NCI-H1092 treated with DMSO at 0.1 percent for 48 hours (cell line): Measurements from ENCODE around the gene GNAO1.

Source experiments
- DNase-seq: peaks from one replicate; lab custom pipeline; 2025; lab: John Stamatoyannopoulos, UW

Gene GNAO1

DNA sequence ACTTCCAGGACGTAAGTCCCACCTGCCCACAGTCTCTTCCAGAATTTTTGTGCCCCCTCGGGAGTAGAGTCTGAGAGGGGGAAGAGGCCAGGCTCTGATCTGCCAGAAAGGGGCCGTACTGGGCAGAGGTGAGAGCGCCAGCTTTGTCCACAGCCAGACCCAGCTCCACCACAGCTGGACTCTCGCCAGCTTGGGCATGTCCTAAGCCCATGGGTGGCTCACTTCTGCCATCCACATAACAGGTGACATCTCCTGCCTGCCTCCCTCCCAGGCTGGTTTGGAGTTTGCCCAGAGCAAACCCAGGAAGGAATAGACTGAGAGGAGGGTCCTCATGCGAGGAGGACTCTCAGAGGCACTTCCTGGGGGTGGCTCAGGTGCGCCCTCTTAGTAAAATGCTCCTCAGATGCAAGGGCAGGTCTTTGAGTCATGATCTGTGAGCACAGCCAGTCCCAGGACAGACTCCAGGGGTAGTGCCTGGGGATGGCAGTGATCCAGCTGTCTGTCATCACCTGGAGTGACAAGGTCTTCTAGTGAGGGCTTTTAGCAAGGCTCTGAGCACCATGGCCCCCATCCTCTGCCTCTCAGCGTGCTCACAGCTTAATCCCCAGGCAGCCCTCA, 144.9 kb downstream of the GNAO1 start:
- no peak for DNase-seq

DNA sequence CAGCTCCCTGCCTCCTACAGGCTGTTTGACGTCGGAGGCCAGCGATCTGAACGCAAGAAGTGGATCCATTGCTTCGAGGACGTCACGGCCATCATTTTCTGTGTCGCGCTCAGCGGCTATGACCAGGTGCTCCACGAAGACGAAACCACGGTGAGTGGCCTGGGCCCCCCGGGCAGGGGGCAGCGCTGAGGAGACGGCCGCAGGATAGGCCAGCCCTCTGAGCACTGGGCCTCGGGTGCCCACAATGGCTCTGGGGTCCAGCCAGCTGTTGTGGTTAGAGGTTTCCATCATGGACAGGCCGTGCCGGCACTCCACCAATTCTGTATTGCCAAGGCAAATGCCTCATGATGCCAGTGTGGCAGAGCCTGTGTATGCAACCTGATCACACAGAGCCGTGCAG, 145.4 kb downstream of the GNAO1 start:
- DNase-seq = no peak

DNA sequence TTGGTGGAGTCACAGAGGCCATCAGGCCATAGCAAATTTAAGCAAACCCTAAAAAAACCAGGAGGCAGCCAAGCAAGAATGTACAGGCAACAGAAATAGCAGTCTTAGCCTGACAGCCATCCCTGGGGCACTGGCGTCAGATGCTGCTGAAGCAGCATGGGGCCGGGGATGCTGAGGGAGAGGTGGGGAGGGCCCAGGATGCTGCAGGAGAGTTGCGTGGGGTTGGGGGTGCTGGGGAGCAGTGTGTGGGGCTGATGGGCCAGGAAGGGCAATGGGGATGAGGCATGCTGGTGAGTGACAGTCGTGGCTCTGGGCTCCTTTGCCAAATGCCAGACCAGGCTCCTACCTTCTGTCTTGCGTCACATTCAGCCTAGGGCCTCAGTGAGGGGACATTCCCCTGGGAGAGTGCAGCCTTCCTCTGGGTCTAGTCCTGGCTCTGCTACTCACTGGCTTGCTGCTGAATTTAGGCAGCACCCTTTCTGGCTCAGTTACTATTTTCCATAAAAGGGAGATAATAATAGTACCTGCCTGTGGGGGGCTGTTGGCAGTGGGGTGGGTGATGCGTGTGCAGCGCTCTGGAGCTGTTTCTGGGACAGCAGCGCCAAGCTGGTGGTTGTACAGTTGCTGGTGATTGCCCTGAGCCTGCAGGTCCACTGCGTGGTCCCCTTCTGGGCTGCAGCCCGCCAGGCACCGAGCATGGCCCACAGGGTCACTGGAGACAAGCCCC, 146.0 kb downstream of the GNAO1 start:
- DNase-seq = no peak

DNA sequence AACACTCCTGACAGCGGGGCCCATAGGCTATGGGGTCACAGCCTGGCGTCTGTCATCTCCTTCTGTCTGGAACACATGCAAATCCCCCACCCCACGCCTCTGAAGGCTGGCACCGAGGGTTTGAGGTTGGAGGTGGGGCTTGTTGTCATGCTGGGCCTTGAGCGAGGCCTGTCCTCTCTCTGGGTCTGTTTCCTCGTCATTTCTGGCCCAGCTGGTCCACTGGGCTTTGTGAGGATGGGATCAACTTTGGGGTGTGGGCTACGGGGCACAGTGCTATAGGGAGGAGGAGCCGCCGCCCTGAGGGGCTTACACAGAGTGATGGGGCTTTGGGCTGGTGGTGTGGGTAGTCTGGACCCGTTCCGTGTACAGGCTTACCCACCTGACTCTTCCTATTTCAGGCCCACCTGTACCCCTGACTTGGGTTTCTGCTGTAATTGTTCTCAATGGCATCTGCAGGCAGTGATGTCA, 146.6 kb downstream of the GNAO1 start:
- DNase-seq = no peak

DNA sequence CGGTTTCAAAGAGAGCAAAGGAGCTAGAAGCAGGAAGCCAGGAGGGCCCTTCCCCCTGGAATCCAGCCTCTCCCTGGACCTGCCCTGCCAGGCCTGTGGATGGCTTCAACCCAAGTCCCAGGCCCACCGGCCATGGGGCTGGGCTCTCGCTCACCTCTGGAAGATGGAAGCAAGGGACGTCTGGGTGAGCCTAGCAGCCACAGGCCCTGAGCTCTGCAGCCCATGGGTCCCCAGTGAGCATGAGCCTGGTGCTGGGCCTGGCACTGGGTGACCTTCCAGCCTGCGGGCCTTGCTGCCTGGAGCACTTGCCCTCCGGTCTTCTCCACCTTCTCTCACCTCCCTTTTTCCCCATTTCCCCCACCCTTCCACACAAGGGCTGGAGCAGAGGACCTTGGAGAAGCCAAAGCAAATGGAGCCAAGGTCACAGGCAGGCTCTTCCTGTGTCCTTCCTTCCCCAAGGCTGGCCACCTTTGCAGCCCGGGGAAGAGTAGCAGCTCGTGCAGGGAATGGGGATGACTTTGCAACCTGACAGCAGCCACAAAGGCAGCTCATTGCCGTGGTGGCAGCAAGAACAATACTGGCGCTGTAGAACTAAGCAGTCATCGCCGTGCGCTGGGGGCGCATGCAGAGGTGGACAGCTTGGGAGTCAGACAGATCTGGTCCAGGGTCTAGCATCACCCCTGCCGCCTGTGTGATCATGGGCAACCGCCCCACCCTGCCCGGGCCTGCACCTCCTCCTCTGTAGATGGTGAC, 147.5 kb downstream of the GNAO1 start:
- DNase-seq = no peak

DNA sequence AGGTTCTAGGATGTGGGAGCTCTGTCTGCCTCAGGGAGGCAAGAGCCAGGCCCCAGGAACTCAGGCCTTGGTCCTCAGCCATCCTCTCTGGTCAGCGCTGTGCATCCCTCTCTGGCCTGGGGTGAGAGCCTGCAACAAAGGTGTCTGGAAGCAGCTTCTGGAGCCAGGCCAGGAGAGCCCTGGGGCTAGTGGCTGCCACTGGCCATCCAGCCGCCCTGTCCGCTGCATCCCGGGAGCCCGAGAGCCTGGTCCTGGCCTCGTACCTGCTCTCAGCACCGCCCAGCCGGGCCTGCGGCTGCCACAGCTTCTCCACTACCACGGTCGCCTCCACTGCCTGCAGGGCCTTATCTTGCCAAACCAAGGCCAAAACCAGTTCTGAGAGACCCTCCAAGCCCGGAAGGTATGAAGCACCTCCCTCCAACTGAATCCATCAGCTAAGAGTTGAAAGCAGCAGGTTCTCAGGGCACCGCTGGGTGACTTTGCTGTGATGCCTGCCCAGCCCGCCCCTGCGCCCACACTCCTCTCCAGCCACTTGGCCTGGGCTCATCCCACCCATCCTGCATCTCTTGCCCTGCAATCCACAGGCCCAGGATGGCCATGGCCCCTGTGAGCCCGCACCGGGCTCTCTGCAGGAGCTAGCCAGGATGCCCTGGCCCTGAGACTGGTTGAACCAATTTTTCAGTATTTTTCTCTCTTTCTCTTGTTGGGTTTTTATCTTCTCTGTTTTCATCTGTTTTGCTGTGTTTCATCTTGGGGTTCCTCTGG, 148.3 kb downstream of the GNAO1 start:
- DNase-seq = no peak

DNA sequence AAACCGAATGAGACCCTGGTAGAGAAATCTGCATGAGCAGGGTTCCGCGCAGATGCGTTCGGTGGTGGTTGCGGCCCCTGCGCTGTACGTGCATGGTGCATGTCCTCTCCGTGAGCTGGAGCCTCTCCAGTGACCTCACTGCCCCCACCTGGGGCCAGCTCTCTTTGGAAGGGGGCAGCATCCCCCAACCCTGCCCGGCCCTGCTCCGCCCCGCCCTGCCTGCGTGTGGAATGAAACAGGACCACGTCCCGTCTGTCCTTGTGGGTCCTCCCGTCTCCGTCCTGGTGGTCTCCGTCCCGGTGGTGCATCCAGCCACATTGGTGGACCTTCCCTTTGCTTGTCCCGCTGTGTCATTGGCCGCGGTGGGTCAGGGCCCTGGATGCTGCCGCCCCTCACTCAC, 149.1 kb downstream of the GNAO1 start:
- DNase-seq = no peak

DNA sequence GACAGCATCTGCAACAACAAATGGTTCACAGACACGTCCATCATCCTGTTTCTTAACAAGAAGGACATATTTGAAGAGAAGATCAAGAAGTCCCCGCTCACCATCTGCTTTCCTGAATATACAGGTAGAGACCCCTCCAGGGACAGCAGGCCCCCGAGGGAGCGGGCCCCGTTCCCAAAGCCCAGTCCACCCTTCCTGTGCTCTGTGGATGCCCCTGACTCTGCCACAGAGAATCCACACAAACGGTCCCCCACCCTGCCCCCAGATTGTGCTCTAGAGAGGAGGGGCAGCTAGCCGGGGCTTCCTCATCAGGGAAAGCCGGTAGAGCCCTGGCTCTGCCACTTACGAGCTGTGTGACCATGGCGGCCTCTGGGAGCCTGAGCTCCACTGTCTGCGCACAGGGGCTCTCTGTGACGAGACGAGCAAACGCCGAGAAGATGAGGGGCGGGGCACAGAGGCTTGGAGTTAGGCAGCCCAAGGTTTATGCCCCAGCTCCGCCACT, 149.6 kb downstream of the GNAO1 start:
- no peak for DNase-seq

DNA sequence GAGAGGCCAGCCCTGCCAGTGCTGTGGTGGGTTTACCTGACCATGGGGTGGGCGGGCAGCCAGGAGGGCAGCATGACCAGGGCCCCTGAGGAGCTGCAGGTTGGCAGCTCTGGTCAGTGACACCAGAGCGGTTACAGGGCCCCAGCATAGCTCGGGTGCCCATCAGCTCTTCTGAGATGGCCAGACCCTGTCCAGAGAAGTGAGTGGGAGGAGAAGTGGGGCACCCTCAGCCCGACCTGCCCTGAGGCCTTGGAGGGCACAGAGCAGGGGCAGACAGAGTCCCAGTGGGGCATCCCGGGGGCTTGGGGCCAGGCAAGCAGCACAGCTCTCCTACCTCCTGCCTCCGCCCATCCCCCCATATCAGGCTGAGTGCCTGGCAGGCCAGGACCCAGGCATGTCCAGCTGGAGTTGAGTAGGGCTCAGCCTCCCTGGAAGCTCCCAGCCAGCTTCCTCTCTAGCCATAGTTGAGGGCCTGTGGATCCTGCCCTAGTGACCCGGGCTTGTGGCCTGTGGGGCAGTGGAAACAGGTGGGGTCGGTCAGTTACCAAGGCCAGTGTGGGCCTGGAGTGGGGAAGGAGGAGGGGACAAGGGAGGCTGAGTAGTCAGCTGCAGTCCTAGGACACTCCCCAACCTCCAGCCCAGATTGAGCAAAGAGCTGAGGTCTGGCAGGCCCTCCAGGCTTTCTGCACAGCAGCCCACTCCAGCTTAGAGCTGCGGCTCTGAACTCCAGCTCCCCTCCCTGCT, 150.5 kb downstream of the GNAO1 start:
- DNase-seq = no peak

DNA sequence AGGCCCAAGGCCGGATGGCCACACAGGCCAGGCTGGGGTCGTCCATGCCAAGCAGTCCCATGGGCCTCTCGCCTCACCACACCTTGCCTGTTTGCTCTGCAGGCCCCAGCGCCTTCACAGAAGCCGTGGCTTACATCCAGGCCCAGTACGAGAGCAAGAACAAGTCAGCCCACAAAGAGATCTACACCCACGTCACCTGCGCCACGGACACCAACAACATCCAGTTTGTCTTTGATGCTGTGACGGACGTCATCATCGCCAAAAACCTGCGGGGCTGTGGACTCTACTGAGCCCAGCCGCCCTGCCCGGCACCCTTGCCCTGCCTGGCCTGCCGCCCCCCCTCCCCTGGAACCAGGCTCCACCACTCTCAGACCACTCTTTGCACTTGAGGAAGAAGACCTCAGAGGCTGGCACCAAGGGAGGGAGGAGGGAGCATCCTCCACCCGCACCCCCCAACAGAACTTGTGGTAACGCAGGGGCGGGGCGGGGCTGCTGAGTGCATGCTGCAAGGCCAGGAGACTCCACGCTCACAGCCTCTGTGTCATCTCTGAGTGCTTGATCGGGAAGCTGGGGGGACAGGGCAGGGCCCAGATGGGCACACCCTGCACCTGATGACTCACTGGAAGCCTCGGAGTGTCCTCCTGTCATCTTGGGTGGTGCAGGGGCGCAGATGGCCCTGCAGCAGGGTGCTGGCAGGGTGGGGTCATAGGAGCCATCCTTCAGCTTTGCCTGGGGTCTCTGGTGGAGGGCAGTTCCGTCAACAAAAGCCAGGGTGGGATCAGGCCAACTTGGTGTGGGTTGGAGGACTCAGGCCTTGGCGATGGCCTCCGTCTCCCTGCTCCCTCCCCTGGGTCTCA, 152.6 kb downstream of the GNAO1 start:
- DNase-seq = no peak

DNA sequence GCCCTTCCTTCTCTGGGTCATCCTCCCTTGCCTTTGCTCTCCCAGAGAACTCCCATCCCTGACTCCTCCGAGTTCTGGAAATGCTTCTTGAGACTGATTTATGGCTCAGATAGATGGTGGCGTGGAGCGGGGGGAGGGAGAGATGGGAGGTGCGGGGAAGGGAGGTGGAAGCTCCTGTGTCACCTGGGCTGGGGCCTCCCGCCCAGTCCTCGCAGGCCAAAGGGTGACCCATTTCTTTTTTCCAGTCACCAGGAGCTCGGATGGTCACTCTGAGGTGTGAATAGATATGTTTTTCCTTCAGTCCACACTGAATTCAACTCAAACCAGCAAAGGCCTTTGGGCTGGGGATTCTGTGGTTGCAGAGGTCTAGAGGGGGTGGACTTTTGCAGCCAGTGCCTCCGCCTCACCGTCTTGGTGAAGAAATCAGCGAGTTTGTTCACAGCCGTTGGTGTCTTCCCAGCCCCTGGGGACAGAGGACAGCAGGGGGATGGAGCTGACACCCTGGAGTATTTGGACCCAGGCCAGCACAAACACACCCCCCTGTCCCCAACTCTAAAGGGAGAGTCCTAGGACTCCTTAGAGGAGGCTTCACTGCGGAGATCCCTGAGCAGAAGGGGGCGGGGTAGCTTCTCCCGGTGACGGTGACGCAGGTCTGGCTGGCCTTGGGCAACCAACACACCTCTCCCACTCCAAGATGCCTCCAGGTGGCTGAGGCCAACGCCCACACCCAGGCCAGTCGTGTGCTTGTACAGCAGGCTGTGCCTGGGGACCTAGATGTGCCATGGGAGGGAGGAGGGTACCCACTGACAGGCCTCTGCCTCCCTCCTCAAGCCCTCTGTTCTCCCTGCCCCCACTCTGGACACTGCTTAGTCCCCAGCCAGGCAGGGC, 153.5 kb downstream of the GNAO1 start:
- no peak for DNase-seq

DNA sequence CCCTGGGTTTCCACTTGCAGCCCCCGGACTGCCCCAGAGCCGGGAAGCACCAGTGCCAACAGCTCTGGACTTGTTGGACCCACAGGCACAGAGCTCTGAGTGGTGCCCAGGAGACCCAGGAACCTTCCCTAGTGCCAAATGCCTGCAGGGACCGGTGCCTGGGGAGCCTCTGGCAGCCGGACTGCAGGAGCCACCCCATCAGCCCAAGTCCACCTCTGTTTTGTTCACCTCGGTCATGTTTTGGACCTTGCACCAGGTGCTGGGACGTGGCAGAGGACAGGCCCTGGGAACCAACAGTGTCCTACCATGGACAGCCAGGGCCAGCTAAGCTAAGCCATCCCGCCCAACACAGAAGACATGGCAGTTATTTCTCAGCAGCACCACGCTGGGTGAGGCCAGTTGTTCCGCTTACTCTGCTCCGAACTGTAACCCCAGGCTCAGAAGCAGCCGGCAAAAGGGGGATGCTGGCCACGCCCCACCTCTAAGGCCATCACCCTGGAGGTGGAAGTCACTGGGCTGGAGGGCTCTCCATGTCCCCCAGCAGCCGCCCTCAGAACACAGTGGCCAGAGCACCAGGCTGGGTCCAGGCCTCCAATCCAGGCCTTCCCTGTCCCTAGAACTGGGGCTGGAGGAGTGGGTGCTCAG, 154.2 kb downstream of the GNAO1 start:
- no peak for DNase-seq

DNA sequence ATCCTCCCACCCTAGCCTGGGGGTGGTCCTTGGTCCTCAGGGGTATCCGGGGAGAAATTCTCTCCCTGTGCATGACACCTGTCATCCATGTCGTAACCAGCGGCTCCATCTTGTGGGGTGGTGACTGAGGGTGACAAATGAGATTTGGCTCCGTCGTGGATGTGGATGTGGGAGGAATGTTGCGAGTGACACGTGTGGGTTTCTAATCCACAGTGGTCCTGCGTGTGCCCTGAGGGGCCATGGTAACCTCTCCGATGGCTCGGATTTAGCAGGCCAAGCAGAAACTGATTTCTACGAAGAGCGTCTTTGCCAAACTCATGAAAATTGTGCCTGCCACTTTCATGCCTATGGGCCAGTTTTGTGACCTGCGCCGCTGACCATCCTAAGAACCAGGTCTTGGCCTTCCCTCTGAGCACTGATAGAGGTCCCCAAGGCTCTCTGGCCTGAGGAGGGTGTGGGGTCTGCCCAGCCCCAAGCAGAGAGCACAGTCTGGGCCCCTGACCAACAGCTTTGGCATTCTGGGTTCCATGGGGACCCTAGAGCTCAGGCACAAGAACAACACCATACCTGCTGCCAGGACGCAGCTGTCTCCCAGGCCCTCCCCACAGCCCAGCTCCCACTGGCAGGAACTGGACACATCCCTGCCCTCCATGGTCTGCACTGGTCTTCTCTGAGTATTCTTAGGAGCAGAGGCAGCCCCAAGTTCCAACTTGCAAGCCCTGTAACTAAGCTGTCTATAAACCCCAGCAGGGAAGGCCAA, 155.0 kb downstream of the GNAO1 start:
- no peak for DNase-seq

DNA sequence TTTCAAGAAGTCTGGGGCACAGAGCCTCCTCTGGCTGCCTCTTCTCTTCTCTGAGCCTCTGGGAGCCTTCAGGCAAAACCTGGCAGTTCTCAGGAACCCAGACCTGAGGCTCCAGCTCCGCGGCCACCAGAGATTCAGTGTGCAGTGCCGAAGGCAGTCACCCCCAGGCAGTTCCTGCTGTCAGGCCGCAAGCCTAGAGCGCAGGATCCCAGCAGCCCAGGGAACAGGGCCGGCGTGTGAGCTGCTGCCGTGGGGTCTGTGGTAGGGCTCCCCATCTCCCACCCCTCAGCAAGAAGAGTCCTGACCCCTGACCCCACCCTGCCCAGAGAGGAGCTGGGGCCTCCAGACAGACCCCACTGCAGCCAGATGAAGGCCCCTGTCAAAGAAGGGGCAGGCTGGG, 155.9 kb downstream of the GNAO1 start:
- no peak for DNase-seq

DNA sequence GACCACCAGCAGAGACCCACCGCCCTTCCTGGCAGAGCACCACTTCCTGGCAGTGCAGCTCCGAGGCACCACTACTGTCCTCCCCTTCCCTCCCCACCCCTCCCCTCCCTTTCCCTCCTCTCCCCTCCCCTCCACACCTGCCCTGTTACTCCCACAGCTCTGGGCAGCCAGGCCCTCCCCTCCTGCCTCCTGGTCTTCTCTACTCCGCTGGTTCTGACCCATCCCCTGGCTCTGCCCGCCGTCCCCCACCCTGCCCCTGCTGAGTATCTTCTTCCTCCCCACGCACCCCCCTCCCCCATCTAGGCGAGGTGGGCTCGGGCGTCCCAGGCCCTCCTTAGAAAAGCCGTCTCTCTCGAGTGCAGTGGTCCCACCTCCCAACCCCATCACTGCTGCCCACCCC, 156.4 kb downstream of the GNAO1 start:
- no peak for DNase-seq

DNA sequence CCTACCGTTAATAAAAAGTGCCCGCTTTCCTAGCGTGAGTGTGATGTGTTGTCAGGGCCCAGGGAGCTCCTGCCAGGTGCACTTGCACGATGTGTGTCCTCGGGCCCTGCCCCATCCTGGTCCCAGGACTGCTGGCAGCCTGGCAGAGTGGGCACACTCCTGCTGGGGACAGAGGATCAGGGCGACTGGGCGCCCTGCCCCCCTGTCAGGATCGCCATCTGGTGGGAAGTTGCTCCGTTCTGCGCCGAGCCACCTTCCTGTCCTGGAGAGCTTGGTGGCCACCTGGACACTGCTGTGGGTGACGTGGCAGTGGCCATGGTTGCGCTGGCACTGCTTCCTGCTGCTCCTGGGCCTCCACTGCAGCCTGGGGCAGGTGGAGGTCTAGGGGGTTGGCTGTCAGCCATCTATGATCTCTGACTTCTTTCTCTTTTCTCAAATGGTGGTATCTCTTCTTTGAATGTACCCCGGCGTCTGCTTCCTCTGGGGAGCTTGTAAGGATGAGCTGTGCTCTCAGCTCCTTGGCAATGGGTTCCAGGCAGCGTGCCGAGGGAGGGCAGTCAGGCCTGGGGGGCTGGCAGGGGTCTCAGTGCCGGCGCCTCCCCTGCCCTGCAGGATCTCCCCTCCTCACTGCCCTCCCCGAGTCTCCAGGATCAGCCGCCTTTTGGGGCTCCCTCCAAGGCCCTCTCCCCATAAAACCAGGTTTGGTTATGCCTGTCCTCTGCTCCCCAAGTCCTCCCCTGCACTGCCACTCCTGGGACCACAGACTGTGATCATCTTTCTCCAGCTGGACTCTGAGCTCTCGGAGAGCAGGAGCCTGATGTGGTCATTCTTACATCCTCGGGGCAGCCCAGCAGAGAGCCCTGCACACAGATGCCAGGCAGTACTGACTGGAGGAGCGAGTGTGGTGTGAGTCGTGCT, 157.1 kb downstream of the GNAO1 start:
- DNase-seq = peak; percentile 8

DNA sequence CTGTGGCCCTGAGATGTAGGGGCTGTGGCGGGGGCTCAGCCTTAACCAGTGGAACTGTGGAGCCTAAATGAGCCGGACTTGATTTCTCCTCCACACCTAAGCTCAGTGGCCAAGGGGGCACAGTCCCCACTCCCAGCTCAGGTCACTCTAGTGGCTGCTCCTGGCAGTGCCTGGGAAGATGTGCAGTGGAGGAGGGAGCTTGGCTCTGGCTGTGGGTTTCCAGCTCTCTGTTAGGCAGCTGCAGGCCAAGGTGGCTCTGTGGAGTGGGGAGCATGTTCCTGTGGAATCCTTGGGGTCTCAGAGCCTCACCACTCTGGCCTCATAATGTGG, 157.8 kb downstream of the GNAO1 start:
- no peak for DNase-seq
